GM10266 (cell line): ENCODE data around the gene HSPA1A.

Experiments
- DNase-seq: peaks from one replicate; pipeline ENCODE4 v3.0.0; 2012; ENCODE audit errors: extremely low spot score
- TF ChIP-seq, protein P1 (sequence below): IDR thresholded peaks from 2 replicates; pipeline ENCODE4 v1.5.1; 2012; ENCODE audit warnings: mild to moderate bottlenecking, low read depth; ENCODE audit not compliant: control insufficient read depth, insufficient read depth; ENCODE audit errors: missing control alignments

Gene HSPA1A

DNA sequence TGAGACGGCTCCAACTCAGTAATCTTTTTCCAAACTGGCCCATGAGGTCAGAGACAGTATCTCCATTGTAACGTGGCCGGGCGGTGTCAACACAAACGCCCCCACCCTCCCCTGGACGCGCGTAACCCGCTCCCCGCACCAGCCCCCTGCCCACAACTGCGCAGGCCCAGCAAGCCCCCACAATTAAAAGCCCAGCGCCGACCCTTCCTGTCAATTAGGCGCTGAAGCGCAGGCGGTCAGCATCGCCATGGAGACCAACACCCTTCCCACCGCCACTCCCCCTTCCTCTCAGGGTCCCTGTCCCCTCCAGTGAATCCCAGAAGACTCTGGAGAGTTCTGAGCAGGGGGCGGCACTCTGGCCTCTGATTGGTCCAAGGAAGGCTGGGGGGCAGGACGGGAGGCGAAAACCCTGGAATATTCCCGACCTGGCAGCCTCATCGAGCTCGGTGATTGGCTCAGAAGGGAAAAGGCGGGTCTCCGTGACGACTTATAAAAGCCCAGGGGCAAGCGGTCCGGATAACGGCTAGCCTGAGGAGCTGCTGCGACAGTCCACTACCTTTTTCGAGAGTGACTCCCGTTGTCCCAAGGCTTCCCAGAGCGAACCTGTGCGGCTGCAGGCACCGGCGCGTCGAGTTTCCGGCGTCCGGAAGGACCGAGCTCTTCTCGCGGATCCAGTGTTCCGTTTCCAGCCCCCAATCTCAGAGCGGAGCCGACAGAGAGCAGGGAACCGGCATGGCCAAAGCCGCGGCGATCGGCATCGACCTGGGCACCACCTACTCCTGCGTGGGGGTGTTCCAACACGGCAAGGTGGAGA lies at the start of gene HSPA1A, which contains the start of gene HSPA1L:
Gene HSPA1A (plus strand): TSS at position 519 of the 814 bp plus-strand sequence. CDS start 214 bp downstream, at position 733.
Gene HSPA1L (minus strand): TSS at position 259 of the 814 bp plus-strand sequence. CDS start 3,311 bp downstream, outside the sequence.
- TF ChIP-seq, protein P1, sequence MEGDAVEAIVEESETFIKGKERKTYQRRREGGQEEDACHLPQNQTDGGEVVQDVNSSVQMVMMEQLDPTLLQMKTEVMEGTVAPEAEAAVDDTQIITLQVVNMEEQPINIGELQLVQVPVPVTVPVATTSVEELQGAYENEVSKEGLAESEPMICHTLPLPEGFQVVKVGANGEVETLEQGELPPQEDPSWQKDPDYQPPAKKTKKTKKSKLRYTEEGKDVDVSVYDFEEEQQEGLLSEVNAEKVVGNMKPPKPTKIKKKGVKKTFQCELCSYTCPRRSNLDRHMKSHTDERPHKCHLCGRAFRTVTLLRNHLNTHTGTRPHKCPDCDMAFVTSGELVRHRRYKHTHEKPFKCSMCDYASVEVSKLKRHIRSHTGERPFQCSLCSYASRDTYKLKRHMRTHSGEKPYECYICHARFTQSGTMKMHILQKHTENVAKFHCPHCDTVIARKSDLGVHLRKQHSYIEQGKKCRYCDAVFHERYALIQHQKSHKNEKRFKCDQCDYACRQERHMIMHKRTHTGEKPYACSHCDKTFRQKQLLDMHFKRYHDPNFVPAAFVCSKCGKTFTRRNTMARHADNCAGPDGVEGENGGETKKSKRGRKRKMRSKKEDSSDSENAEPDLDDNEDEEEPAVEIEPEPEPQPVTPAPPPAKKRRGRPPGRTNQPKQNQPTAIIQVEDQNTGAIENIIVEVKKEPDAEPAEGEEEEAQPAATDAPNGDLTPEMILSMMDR = no peak

DNA sequence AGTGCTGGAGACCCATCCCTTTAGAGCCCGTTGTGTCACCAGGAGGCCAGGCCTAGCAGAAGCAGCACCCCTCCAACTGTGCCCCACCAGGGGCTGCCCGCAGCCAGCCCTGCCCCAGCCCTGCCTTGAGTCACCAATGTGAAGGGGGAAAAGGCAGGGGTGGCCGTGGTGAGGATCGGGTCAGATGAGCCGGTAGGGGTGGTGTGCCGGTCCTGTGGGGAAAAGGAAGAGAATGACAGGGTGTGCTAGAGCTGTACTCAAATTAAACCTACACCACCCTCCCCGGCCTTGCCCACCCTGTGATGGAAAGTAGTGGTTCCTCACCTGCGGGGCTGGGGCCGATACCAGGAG lies 49.8 kb upstream of the HSPA1A start:
- no peak for DNase-seq
- TF ChIP-seq, protein P1 = no peak

More for the DNA sequence above, at the start of gene HSPA1A, which contains the start of gene HSPA1L:
- DNase-seq = peak; percentile 89

DNA sequence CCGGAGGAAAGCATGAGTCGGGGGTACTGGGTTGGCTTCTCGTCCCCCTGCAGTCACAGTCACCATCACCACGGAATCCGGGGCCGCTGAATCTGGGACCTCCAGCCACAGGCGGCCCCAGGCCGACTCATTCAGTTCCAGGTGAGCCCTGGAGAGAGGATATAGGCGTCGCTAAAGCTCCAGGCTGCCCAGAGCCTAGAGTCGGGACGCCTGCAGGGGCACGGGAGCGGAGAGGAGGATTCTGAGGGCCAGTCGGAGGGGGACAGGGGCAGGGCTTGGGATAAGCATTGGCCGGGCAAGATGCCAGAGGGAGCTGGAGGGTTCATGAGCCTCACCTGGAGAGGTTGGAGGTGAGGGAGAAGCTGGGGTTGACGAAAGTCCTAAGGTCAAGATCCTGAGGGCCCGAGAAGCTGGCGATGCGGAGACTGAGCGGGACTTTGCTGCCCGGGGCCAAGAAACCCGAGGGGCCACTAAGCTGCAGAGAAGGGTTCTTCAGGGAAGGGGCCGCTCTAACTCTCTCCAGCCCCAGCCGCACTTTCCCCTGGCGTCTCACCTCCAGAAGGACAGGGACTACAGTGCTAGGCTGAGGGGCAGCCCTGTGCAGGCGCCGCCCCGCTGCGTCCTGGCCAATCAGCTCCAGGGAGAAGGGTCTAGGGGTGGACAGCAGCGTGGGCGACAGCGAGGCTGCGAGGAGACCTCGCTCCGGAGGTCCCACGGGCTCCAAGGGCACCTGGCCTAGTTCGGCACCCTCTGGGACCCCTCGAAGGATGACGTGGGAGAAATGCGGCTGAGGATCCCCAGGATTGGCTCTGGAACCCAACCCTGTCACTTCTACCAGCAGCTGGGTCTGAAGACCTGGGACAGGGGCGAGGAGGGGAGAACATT lies 49.2 kb upstream of the HSPA1A start:
- DNase-seq = no peak
- TF ChIP-seq, protein P1 = no peak

DNA sequence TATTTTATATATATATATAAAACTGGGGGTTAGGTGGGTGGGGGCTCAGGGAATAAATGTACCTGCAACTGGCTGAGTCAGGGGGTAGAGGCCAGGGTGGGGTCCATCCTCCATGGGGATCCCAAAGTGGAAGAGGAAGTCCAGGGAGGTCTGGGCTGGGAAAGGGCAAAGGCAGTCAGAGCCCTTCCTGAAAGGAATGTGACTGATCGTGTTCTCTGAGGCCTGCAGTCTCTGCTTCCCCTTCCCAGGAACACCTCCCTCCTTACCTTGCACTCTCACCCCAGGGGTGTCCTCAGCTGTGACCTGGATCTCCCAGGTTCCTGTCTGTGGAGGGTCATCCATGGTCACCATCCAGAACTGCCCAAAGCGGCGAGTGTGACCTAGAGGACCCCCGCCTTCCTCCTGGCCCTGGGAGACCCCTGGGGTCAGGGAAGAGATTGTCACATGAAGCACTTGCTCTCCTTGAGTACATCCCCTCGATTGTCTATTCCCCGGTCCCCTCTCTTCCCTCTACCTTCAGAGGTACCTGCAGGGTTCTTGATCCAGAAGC lies 48.2 kb upstream of the HSPA1A start:
- TF ChIP-seq, protein P1 = no peak
- DNase-seq = no peak

DNA sequence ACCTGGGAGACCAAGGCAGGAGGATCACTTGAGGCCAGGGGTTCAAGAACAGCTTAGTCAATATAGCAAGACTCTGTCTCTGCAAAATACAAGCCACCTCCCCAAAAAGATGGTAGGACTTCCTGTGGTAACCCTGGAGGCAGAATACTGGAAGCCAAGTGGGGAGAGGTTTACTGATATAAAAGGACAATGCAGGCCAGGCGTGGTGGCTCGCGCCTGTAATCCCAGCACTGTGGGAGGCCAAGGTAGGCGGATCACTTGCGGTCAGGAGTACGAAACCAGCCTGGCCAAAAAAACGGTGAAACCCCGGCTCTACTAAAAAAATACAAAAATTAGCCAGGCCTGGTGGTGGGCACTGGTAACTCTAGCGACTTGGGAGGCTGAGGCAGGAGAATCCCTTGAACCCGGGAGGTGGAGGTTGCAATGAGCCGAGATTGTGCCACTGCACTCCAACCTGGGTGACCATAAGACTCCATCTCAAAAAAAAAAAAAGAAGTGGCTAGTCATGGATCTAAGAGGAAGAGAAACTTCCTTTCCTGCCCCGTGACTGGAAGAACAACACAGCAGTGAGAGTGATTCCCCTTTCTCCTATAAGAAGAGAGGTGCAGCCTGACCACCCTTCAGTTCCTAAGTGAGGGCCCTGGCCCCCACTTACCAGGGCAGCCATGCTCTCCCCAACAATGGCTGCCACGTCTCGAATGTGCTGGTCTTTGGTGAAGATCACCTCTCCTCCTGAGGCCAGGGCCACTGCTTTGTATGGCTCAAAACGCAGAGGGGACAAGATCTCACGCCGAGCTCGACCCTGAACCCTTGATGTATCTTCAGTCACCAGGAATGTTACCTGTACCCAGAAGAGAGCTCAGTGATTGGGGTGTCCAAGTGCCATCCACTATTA lies 46.7 kb upstream of the HSPA1A start:
- TF ChIP-seq, protein P1 = no peak
- DNase-seq = no peak

DNA sequence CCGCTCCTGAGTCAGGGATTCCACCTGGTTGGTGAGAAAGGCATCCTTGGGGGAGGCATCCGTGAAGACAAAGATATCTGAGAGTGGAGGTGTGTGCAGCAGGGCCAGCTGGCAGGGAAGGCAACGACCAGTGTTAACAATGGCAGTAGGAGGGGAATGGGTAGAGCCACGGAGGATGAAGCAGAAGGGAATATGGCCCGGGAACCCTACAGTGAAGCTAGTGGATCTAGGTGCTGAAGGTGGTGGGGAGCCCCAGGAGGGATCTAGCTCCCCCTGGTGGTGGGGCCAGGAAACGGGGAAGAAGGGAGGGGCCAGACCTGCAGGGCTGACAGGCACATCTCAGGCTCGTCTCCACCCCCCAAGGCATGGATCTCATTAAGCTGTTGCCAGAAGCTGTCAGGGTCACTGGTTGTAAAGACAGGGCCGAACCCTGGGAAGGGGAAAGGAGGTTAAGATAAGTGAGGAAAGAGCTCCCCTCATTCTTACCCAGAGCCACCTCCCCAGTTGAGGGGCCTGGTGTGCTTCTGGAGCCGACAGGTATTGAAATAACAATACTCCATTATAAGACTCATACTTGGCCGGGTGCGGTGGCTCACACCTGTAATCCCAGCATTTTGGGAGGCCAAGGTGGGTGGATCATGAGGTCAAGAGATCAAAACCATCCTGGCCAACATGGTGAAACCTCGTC lies 45.5 kb upstream of the HSPA1A start:
- DNase-seq = peak; percentile 92
- TF ChIP-seq, protein P1 = peak; percentile 77
